Natural killer cell (primary cell): ENCODE data around the gene TAF1. TPM values are rescaled to one million over a fixed set of nuclear protein-coding genes. Genes with fewer than 3 reads are reported as not detected.

Experiments
- ATAC-seq, 3 donors: fragments of 150-1000 bp in 2 of 3; fragments of 200-7000 bp in 1 of 3; cut with Tn5 transposase; 1 replicate in 1 of 3; 2 replicates in 2 of 3; pipeline ENCODE4 v1.10.0; 2021; ENCODE audit warnings: mild to moderate bottlenecking in 2 of 3, moderate library complexity in 2 of 3
- DNase-seq, 2 donors: peaks; one replicate each; pipeline versions ENCODE4 v3.0.0 to v3.0.0-alpha.2; 2013 to 2021; ENCODE audit warnings: mixed read lengths in 1 of 2
- H3K27ac ChIP-seq: one replicate; pipeline ENCODE4 v1.5.1; 2013; ENCODE audit warnings: mild to moderate bottlenecking, low read length
- H3K27me3 ChIP-seq: one replicate; pipeline ENCODE4 v1.6.1; 2013; ENCODE audit warnings: low read length; ENCODE audit not compliant: control insufficient read depth, insufficient read depth
- H3K36me3 ChIP-seq: one replicate; pipeline ENCODE4 v1.6.1; 2013; ENCODE audit warnings: low read length; ENCODE audit not compliant: control insufficient read depth, insufficient read depth
- H3K4me1 ChIP-seq: one replicate; pipeline ENCODE4 v1.6.1; 2013; ENCODE audit warnings: low read length; ENCODE audit not compliant: control insufficient read depth, insufficient read depth
- H3K4me3 ChIP-seq: one replicate; pipeline ENCODE4 v1.5.1; 2013; ENCODE audit warnings: low read length
- H3K9me3 ChIP-seq: one replicate; pipeline ENCODE4 v1.6.1; 2013; ENCODE audit warnings: low read length; ENCODE audit not compliant: control insufficient read depth, insufficient read depth
- H3K27ac Mint-ChIP-seq, 2 donors: one replicate each; pipeline ENCODE4 v1.8.0; 2022; ENCODE audit warnings: mild to moderate bottlenecking in 2 of 2, mixed read lengths in 2 of 2, moderate library complexity in 1 of 2
- H3K27me3 Mint-ChIP-seq, 2 donors: one replicate each; pipeline ENCODE4 v1.8.0; 2022; ENCODE audit warnings: low read depth in 2 of 2, mixed read lengths in 2 of 2
- H3K36me3 Mint-ChIP-seq: one replicate; pipeline ENCODE4 v1.8.0; 2022; ENCODE audit warnings: mixed read lengths
- H3K4me1 Mint-ChIP-seq, 2 donors: one replicate each; pipeline ENCODE4 v1.8.0; 2022; ENCODE audit warnings: mixed read lengths in 2 of 2
- H3K4me3 Mint-ChIP-seq: one replicate; pipeline ENCODE4 v1.8.0; 2022; ENCODE audit warnings: mild to moderate bottlenecking, moderate library complexity, mixed read lengths
- H3K9me3 Mint-ChIP-seq, 2 donors: one replicate each; pipeline ENCODE4 v1.8.0; 2022; ENCODE audit warnings: mixed read lengths in 2 of 2
- CTCF ChIP-seq: fragments of 200-600 bp; IDR thresholded peaks from one replicate; pipeline ENCODE4 v1.8.0; 2022; ENCODE audit warnings: antibody characterized with exemption
- WGBS: methylation state at CpG from one replicate; pipeline ENCODE4 v1.1.7; 2013; ENCODE audit warnings: missing lambda C conversion rate; ENCODE audit not compliant: insufficient coverage; 5-methylcytosine and 5-hydroxymethylcytosine counted together
- intact Hi-C: fragments of 100-400 bp; cut with micrococcal nuclease; formaldehyde crosslinking; loops from one replicate; pipeline ENCODE4 v1.14.2; 2022
- total RNA-seq, 4 donors: library from RNA; stranded (reverse); fragments of 120-200 nt in 1 of 4; gene quantifications; one replicate each; pipeline versions ENCODE4 v1.2.3 to v1.2.4, GENCODE V29; 2013 to 2022

The TAF1 gene
- total RNA-seq, 3 donors from 2014 or later (not counting 1 experiment from before 2014, with no cell fraction given) = 89.5 to 94.5 (median 94.2) TPM

- Mint-ChIP-seq H3K4me3 (no peak overlapping the region), H3K4me1 (no peaks in the 10 kb centered on the region), H3K36me3 (peaks cover 4% of the 10 kb centered on the region), H3K27me3 (peaks cover 0 to 4% of the 10 kb centered on the region in 2 donors), H3K27ac (no peak overlapping the region), H3K9me3 (no peaks in the 10 kb centered on the region)
- no peak for TF ChIP-seq CTCF
- H3K27me3 ChIP-seq = no peaks in the 10 kb centered on the region
- H3K36me3 ChIP-seq = peaks cover 21% of the 10 kb centered on the region
- 100% methylated on average over 1 of the region's 5 CpGs for WGBS
- H3K4me3 ChIP-seq = no peak overlapping the region
- H3K4me1 ChIP-seq = no peaks in the 10 kb centered on the region
- no peak for ATAC-seq
- H3K9me3 ChIP-seq = no peaks in the 10 kb centered on the region
- no peak for DNase-seq
- intact Hi-C loops = no loop called here
- no peak overlapping the region for H3K27ac ChIP-seq
Measured at GRCh38 chrX:71466979-71467523, 100.9 kb downstream of the TAF1 start.

GRCh38 chrX:71475785-71476540 is 109.8 kb downstream of the TAF1 start:
- TF ChIP-seq CTCF = no peak
- no peak overlapping the region for H3K4me3 Mint-ChIP-seq
- no peak overlapping the region for H3K27ac Mint-ChIP-seq
- no peak for DNase-seq
- Histone ChIP-seq H3K9me3 (no peaks in the 10 kb centered on the region), H3K27ac (no peak overlapping the region), H3K4me1 (no peaks in the 10 kb centered on the region), H3K4me3 (no peak overlapping the region), H3K27me3 (no peaks in the 10 kb centered on the region), H3K36me3 (no peaks in the 10 kb centered on the region)
- H3K27me3 Mint-ChIP-seq = no peaks in the 10 kb centered on the region
- H3K4me1 Mint-ChIP-seq = no peaks in the 10 kb centered on the region
- intact Hi-C loops = no loop called here
- 91% methylated on average over 6 of the region's 8 CpGs for WGBS
- H3K9me3 Mint-ChIP-seq = no peaks in the 10 kb centered on the region
- no peak for ATAC-seq
- no peaks in the 10 kb centered on the region for H3K36me3 Mint-ChIP-seq

GRCh38 chrX:71482228-71482958 is 116.2 kb downstream of the TAF1 start:
- no peaks in the 10 kb centered on the region for H3K27me3 Mint-ChIP-seq

More at GRCh38 chrX:71482228-71482958, 116.2 kb downstream of the TAF1 start:
- Histone ChIP-seq H3K4me1 (no peaks in the 10 kb centered on the region), H3K27ac (no peak overlapping the region), H3K4me3 (no peak overlapping the region), H3K27me3 (no peaks in the 10 kb centered on the region), H3K36me3 (no peaks in the 10 kb centered on the region), H3K9me3 (no peaks in the 10 kb centered on the region)
- no peaks in the 10 kb centered on the region for H3K36me3 Mint-ChIP-seq
- no peak overlapping the region for H3K27ac Mint-ChIP-seq
- no peak overlapping the region for H3K4me3 Mint-ChIP-seq
- H3K4me1 Mint-ChIP-seq = no peaks in the 10 kb centered on the region
- no peak for TF ChIP-seq CTCF
- ATAC-seq (no peak), DNase-seq (no peak)
- no peaks in the 10 kb centered on the region for H3K9me3 Mint-ChIP-seq
- 100% methylated on average over 1 of the region's 4 CpGs for WGBS
- intact Hi-C loops = no loop called here
